HG03097 (cell line): ENCODE results near the gene CCDC28A.

Experiments
- ATAC-seq: cut with Tn5 transposase; IDR thresholded peaks from one replicate; pipeline ENCODE4 v1.9.1; 2021; ENCODE audit not compliant: unreplicated experiment, low FRiP score

Gene CCDC28A

DNA sequence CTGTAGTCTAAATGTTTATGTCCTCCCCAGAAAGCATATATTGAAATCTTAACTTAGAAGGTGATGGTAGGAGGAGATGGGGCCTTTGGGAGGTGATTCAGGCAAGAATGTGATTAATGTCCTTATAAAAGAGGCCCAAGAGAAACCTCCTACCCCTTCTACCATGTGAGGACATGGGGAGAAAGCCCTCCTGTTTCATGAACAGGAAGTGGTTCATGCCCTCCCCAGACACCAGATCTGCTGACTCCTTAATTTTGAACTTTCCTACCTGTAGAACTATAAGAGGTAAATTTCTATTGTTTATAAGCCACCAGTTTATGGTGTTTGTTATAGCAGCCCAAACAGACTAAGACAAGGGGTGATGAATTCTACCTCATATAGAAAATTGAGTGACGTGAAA, 13.6 kb downstream of the CCDC28A start:
- ATAC-seq = no peak

DNA sequence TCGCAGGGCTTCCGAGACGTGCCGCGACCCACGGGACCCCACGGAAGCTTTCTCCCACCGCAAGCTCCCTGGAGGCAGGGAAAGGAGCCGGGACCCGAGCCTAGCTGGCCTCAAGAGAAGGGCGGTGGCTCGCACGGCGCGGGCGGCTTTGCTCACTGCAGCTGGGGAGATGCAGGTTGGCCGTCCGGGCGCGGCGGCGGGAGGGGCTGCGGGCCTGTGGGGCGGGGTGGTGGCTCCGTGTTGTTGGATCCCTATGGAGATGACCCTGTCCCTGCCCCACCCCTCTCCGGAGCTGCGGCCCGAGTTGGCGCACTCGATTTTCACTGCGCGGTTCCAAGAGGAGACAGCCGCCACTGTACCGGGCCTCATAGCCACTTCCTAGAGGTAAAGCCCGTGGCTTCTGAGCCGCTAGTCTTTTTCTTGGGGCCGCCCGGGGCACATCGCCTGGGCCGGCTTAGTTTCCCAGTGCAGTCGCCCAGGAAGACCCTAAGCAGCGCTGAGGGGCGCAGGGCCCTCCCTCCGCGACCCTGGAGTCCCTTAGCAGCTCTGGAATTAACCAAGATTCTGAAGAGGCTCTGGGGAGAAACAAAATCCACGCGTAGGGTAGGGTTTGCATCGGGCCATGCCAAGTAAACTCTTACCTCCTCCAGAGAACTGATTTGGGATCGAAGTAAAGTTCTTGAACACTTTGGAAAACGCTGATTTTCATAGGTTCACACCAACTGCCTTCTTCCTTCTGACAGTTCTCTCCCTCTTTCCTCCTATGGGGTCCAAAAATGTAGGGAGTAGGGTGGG, 22.4 kb downstream of the CCDC28A start, which contains the start of gene ECT2L:
ECT2L (plus strand) TSS at position 279 of the 795 bp plus-strand sequence. CDS start 17,188 bp downstream, outside the sequence.
- no peak for ATAC-seq

DNA sequence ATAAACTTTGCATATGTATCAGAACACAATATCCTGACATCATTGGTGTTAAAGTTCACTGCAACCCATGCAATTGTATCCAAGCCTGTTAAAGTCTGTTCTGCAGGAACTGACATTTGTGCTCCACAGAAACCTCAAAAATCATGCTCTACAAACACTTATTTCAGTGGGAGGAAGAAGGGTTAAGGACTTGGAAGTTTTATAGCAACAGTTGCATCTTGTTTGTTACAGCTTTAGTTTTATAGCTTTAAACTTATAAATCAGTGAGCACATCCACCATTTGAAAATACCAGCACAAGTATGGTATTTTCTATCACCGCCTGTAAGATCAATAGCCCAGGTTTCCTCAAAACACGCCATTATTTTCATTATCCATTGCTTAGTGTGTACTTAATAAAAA, 23.2 kb downstream of the CCDC28A start:
- no peak for ATAC-seq

DNA sequence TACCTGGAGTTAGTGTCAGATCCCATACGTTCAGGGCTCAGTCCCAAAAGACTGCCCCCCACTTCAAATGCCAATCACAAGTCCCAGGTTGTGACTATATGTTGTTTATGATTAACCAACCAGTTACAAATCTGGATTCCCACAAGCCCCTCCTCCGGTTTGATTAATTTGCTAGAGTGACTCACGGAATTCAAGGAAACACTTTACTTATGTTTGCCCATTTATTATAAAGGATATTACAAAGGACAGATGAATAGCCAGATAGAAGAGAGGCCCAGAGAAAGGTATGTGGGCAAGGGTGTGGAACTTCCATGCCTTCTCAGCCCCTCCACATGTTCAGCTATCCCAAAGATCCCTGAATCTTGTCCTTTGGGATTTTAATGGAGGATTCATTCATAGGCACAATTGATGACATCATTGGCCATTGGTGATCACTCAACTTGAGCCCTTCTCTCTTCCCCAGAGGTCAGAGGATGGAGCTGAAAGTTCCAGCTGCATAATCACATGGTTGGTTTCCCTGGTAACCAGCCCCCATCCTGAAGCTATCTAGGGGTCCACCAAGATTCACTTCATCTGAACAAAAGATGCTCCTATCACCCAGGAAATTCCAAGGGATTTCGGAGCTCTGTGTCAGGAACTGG, 24.4 kb downstream of the CCDC28A start:
- no peak for ATAC-seq

DNA sequence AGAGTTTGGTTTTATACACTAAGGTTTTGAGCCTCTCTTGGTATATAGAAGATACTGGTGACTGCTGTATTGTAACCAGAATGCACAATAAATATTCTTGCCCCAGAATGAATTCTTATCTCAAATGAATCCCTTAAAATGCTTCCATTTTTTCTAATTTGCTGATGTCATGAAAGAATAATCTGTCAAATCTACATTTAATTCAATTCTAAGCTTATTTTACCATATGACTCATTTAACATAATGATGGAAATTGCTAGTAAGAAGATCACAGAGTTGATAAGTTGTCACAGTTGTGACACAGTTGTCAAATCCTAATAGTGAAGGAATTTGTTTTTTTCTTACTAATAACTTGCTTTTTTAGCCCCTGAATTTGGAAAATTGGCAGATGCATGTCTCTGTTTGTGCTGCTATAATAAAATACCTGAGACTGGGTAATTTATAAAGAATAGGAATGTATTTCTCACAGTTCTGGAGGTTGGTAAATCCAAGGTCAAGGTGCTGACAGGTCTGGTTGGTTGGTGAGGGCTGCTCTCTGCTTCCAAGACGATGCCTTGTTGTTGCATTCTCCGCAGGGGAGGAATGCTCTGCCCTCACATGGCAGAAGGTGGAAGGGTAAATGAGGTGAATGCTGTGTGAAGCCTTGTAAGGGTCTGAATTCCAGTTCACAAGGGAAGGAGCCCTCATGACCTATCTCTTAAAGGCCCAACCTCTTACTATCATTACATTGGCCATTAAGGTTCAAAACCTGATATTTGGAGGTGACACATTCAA, 27.0 kb downstream of the CCDC28A start:
- no peak for ATAC-seq

DNA sequence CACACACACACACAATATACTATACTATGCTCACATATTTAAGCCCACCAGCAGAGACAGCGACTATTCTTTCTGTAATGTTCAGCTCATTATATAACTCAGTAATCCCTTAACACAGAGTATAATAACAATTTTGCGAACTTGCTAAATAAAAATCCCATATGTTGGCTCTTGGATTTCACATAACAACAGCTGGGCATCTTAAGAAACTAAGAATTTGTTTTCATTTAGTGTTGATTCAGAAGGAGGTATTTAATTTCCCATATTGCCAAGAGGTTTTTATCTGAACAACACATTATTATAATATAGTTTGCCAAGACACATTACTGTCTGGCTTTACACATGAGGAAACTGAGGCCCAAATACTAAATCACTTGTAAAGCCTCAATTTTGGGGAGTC, 29.8 kb downstream of the CCDC28A start:
- no peak for ATAC-seq

DNA sequence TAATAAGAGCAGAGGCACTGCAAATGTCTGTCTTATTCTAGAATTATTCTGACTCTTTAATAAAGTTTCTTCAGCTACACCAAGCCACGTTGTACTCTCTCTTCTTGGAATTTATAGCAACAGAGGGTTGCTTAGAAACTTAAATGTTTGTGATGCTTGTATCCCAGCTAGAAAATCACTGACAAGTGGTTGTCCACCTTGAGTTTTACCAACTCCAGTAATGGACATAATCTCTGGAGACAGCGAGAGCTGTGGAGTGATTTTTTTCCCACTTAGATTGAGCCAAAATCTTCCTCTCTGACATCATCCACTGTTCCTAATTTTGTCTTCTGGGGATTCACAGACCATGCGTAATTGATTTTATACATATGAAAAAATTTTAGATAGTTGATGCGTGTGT, 30.3 kb downstream of the CCDC28A start:
- ATAC-seq = no peak

DNA sequence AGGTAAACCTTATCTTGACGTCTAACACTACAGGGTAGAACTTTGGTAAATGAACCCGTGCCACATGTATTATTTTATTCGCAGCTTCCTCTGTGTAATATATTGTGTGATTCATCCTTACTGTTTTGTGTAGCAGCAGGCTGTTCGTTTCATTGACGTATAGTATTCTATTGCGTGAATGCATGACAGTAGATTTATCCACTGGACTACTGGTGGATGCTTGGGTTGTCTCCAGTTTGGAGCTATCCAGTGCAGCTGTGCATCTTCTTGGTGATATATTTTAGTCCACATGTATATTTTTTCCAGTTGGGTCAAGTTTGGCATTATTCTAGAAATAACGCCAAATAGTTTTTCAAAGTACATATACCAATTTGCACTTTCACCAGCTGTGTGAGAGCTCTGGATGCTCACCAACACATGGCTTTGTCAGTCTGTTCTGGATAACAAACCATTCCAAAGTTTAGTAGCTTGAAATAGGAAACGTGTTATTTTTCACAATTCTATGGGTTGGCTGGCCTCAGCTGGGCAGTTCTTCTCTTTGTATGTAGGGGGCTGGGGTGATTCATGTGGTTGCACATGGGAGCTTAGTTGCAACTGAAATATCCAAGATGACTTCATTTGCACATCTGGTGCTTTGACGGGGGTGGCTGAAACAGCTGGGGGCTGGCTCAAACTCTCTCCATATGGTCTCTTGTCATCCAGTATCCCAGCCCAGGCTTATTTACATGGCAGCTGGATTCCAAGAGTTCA, 31.6 kb downstream of the CCDC28A start:
- ATAC-seq = no peak

DNA sequence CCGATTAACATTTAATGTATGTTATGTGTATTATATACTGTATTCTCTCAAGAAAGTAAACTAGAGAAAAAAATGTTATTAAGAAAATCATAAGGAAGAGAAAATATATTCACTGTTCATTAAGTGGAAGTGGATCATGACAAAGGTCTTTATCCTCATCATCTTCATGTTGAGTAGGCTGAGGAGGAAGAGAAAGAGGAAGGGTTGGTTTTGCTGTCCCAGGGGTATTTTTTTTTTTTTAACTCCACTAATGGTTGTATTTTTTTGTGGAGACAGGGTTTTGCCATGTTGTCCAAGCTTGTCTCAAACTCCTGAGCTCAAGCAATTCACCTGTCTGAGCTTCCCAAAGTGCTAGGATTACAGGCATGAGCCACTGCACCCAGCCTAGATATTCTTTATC, 33.3 kb downstream of the CCDC28A start:
- no peak for ATAC-seq

DNA sequence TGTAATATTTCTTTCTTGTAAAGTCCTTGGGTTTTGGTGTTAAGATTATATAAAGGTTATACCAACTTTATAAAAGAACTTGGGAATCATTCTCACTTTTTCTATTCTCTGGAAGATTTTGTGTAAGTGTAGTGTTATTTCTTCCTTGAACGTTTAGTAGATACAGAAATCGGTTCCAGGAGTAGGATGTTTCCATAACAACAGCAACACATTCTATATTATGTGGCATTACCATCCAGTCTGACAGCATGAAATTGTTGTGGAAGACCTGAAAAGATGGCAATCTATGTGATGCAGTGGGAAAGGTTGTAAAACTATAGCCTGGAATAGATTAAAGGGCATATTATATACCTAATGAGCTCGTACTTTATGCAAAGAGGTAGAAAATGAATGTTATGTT, 36.1 kb downstream of the CCDC28A start:
- ATAC-seq = no peak

DNA sequence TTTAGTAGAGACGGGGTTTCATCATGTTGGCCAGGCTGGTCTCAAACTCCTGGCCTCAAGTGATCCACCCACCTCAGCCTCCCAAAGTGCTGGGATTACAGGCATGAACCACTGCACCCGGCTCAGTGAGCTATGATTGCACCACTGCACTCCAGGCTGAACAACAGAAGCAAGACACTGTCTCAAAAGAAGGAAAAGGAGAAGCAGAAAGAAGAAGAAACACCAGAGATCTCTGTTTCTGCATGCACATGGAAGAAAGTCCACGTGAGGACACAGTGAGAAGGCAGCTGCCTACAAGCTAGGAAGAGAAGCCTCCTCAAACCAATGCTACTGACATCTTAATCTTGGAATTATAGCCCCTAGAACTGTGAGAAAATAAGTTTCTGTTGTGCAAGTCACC, 38.3 kb downstream of the CCDC28A start:
- ATAC-seq = no peak

DNA sequence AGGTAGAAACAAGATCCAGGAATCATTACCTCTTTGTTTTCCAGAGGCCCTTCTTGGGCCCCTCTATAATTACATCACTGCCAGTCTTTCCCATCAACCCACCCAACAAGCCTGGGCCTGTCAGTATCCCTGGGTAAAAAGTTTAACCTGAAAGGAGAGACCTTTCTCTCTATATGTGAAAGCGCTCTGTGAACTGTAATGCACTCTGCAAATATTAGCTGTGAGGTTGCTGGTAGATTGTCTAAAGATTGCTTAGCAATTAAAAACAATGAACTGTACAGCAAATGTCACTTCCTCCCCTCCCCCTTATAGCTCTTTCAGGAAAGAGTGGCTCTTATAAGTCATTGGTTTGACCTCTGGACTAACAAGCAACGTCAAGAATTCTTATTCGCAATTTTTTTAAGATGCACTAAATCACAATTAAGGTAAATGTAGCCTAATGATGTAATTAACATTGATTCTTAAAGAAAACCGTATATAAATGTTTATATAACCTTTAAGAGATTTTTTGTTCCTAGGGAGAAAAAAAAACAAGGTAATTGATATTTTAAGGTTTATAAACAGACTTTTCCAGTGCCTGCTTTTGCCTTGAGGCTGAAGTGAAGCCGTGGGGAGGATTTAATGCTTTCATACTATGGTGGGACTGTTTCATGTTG, 40.7 kb downstream of the CCDC28A start:
- no peak for ATAC-seq

DNA sequence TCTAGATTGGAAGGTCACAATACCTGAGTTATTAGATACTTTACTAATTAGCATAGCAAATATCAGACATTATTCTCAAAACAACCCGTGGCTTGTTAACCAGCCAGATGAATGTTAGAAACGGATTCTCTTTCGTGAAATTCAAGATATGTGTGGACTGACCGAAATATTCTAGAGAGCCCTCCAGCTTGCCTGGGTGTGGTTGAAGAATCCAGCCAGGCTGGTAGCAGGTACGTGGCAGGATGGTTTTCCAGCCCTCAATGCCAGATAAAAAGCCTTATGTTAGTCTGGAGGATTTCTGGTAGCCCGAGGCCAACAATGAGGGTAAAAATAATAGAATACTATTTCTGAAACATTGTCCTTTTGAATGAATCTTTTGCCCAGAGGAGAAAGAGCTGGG, 41.7 kb downstream of the CCDC28A start:
- no peak for ATAC-seq

DNA sequence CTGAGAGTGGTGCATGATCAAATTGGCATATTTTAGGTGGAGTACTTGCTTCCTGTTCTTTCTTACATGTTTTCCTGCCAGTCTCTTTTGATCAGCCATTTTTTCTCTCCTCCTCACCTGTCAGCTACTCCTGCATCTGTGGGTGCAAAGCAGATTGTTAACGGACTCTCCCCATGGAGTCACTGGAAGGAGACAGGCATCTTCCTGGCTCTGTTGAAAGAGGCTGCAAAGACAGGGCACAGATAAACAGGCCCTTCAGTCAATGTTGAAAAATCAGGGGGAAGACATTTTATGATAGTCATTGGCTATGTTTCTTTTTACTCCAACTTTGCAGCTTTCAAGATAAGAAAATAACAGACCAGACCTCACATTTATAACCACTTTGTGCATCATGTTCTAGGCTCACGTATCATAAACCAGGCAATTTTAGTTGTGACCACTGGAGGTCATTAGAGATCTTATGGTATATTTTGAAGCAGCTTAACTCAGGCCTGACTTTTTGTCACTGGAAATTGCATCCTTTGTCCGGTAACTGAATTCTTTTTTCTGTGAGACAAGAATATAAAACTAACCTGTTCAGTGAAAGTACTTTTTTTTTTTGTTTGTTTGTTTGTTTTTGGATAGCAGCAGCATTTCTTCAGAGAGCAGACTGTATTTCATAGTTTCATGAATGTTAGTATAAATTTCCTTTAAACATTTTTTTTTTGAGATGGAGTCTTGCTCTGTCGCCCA, 42.4 kb downstream of the CCDC28A start:
- ATAC-seq = peak; percentile 58

DNA sequence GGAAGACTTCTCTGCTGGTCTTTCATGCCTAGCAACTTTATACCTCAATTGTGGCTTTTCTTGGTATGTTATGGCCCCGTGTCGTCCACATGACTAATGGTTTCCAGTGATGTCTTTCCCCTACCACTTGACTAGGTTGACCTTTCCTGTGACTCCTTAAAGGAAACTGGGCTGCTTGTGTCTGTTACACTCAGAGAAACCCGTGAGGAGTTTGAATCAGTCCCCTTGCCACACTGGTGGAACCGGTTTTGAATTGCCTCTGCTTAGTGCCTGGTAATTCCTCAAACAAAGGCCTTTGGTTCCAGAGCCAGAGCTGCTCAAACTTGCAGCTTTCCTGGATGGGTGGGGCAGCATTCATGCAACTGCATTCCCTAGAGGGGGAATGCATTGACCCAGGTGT, 44.2 kb downstream of the CCDC28A start:
- no peak for ATAC-seq

DNA sequence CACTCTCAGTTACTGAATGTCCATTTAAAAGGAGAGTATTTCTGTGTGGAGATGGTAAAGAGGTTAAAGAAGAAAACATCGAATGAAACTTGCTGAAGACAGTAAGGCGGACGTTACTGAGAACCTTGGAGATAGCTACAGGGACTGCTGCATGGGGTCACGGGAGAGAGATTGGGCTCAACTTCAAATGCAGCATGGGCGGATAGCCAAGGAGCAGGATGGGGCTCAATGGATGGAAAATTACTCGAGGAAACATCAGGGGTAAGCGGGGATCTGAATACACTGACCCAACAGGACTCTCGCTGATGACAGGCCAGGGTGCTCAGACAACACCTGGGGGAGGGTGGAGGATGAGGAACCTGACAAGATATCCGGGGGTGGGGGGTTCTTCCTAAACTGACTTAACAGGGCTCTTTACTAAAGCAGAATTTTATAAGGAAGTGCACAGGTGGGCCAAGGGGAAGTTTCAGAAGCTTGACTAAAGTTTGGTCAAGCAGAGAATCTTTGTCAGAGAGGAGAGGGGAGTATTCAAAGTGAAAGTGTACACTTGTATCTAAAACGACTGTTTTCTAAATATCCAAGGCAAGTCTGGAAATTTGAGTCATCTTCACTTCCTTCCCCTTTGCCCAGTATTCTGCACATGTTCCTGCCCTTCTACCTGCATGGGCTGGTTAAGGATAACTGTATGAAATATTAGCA, 45.1 kb downstream of the CCDC28A start:
- peak; percentile 43 for ATAC-seq

DNA sequence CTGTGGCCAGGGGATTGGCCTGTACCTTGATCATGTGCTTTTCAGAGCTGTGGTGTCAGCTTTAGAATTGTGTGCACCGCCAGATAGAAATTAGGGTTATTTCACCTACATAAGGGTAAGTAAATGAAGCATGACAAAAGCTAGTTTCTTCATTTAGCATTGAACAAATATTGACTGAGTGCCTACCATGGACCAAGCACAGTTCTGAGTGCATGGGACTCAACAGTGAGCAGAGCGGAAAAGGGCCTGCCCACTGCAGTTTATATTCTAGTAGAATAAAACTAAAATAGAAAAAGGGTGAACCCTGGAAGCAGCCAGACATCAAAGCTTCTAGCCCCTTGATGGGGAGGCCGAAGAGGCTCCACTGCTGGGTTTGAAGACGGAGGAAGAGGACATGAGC, 48.0 kb downstream of the CCDC28A start:
- ATAC-seq = no peak

DNA sequence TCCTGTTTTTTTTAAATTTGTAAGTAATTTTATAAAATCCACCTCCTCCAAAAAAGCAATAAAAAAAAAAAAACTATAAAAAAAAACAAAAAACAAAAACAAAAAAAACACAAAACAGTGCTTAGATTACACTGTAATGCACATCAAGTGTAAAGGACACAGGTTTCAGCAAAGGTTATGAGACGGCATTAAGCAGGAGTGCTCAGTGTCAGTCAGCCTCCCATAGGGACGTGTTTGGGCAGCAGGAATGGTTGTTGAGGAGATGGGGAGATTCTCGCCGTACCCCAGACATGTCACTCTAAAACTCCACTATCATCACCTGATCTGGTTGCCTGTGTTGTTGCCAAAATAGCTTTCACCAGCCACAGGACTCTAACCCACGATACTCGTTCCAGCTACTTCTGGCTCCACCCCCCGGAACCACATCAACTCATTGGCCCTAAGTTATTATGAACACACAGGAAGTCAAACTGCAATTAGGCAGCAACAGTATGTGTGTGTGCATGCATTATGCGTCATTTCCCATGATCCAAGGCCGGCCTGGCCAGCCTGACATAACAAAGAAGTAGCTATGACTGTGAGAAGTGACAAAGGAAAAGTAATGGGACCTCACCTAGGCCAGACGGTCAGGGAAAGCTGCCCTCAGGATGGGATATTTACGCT, 51.0 kb downstream of the CCDC28A start:
- no peak for ATAC-seq
